Bronchial epithelial cell (primary cell): ENCODE measurements around the gene SGPP2. TPM values are rescaled to one million over a fixed set of nuclear protein-coding genes. Genes with fewer than 3 reads are reported as not detected.

Experiments used
- DNase-seq: peaks from one replicate; pipeline ENCODE4 v3.0.0-alpha.2; 2010; ENCODE audit warnings: low read depth
- FAIRE-seq: peaks from 2 replicates; lab custom pipeline; 2011; peaks lifted over from hg19 to GRCh38; lab: Jason Lieb, UNC
- H3K27me3 ChIP-seq: 2 replicates; pipeline ENCODE4 v1.5.1; 2011; ENCODE audit warnings: low read length; ENCODE audit not compliant: control insufficient read depth, insufficient read depth
- H3K36me3 ChIP-seq: 2 replicates; pipeline ENCODE4 v1.5.1; 2011; ENCODE audit warnings: low read length; ENCODE audit not compliant: control insufficient read depth, insufficient read depth
- H3K4me3 ChIP-seq: 2 replicates; pipeline ENCODE4 v1.5.1; 2011; ENCODE audit warnings: mild to moderate bottlenecking, low read depth, low read length, control low read depth
- CTCF ChIP-seq: IDR thresholded peaks from 2 replicates; pipeline ENCODE4 v1.5.1; 2011; ENCODE audit warnings: mild to moderate bottlenecking, moderate library complexity, low read length, control low read depth, inconsistent platforms; ENCODE audit not compliant: insufficient read depth, severe bottlenecking
- total RNA-seq: library from RNA; depleted of rRNA; stranded (reverse); fragments of >200 nt; gene quantifications from 2 replicates; pipeline ENCODE4 v1.2.1, GENCODE V29; 2014

The SGPP2 gene
- total RNA-seq, 1 donor from 2014 or later = 9.7 TPM

GRCh38 chr2:222554517-222554916, 130.2 kb downstream of the SGPP2 start:
- no peak for FAIRE-seq
- Histone ChIP-seq H3K4me3 (no peak overlapping the region), H3K36me3 (peaks cover 1% of the 10 kb centered on the region), H3K27me3 (no peaks in the 10 kb centered on the region)
- no peak for TF ChIP-seq CTCF
- DNase-seq = no peak

- no peaks in the 10 kb centered on the region for H3K27me3 ChIP-seq
- no peak for FAIRE-seq
- H3K4me3 ChIP-seq = no peak overlapping the region
- peaks cover 1% of the 10 kb centered on the region for H3K36me3 ChIP-seq
- TF ChIP-seq CTCF = no peak
- no peak for DNase-seq
Observed at GRCh38 chr2:222561151-222561550, 136.8 kb downstream of the SGPP2 start.

- Histone ChIP-seq H3K36me3 (peaks cover 1% of the 10 kb centered on the region), H3K4me3 (no peak overlapping the region), H3K27me3 (no peaks in the 10 kb centered on the region)
- peak; percentile 55 for DNase-seq
- FAIRE-seq = peak; percentile 58
- peak; percentile 84 for TF ChIP-seq CTCF
Observed at GRCh38 chr2:222561817-222562645, 137.7 kb downstream of the SGPP2 start.

- peak; percentile 7 for FAIRE-seq
- no peak for DNase-seq
- no peaks in the 10 kb centered on the region for H3K36me3 ChIP-seq
Observed at GRCh38 chr2:222563106-222563718, 138.9 kb downstream of the SGPP2 start.

GRCh38 chr2:222563936-222564335, 139.6 kb downstream of the SGPP2 start:
- Histone ChIP-seq H3K36me3 (no peaks in the 10 kb centered on the region), H3K27me3 (no peaks in the 10 kb centered on the region), H3K4me3 (no peak overlapping the region)
- no peak for TF ChIP-seq CTCF
- DNase-seq (no peak), FAIRE-seq (no peak)

More at GRCh38 chr2:222563106-222563718, 138.9 kb downstream of the SGPP2 start:
- Histone ChIP-seq H3K27me3 (no peaks in the 10 kb centered on the region), H3K4me3 (no peak overlapping the region)
- no peak for TF ChIP-seq CTCF
